HG03095 (cell line): ENCODE results near the gene NDUFB2.
"Not testable (repeated sequence)": the region's sequence is repeated elsewhere in the genome, so short reads cannot be mapped to it uniquely, and the experiment has no call there.

Experiments
- ATAC-seq: cut with Tn5 transposase; IDR thresholded peaks from one replicate; pipeline ENCODE4 v1.9.1; 2021; ENCODE audit warnings: moderate library complexity; ENCODE audit not compliant: unreplicated experiment

NDUFB2 gene

GRCh38 chr7:140732416-140732815 is 35.9 kb downstream of the NDUFB2 start:
- ATAC-seq: no peak

DNA sequence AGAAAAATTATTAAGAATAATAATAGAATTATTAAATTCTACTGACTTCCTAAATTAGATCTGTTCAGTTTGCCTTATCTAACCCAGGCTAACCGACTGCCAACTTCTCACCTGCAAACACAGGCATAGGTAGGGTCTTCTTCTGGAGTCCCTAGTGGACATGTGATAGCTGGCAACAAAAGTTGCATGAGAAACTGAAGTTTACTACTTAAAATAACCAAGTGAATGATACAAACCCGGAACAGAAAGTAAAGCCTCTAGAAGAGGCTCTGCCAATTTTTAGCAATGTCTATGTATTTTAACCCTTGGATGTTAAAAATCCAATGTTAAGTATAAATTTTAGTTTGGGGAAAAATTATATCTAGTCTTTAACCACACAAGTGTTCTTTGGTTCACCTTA is 37.6 kb downstream of the NDUFB2 start:
- ATAC-seq: no peak

DNA sequence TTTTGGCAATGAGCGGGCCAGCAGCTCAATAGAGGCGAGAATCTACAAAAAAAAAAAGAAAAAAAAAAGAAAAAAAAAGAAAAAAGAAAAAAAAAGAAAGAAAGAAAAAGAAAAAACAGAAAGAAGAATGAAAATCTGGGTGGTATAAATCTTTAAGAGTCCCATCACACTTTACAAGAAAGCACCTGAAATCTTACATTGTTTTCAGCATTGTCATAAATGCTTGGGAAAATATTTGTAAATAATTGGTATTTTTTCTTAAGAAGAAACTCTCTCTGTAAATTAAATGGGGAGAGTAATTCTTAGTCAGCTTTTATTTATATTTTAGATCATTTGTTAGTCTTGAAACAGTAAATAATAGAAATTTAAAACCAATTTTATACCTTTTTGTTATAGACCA is 38.2 kb downstream of the NDUFB2 start:
- ATAC-seq: no peak

DNA sequence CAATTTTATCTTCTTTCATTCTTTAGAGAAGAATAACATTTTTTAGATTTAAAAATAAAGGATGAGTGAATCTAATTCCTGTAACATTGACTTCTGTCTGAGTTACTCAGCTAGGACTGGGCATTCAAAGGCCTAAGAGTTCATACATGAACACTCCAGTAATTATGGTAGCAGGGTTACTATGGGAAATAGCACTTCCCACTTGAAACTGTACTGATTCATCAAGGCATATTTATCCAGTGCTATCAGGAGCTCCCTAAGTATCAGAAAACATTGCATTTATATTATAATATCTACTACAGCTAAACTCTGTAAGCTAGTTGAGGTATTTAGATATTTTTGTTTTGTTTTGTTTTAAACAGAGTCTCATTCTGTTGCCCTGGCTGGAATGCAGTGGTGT is 41.8 kb downstream of the NDUFB2 start:
- no peak for ATAC-seq

DNA sequence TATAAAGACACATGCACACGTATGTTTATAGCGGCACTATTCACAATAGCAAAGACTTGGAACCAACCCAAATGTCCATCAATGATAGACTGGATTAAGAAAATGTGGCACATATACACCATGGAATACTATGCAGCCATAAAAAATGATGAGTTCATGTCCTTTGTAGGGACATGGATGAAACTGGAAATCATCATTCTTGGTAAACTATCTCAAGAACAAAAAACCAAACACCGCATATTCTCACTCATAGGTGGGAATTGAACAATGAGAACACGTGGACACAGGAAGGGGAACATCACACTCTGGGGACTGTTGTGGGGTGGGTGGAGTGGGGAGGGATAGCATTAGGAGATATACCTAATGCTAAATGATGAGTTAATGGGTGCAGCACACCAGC is 46.7 kb downstream of the NDUFB2 start:
- not testable (repeated sequence) for ATAC-seq

- ATAC-seq: no peak
These were observed 47.5 kb downstream of the NDUFB2 start for GRCh38 chr7:140744005-140744404.

DNA sequence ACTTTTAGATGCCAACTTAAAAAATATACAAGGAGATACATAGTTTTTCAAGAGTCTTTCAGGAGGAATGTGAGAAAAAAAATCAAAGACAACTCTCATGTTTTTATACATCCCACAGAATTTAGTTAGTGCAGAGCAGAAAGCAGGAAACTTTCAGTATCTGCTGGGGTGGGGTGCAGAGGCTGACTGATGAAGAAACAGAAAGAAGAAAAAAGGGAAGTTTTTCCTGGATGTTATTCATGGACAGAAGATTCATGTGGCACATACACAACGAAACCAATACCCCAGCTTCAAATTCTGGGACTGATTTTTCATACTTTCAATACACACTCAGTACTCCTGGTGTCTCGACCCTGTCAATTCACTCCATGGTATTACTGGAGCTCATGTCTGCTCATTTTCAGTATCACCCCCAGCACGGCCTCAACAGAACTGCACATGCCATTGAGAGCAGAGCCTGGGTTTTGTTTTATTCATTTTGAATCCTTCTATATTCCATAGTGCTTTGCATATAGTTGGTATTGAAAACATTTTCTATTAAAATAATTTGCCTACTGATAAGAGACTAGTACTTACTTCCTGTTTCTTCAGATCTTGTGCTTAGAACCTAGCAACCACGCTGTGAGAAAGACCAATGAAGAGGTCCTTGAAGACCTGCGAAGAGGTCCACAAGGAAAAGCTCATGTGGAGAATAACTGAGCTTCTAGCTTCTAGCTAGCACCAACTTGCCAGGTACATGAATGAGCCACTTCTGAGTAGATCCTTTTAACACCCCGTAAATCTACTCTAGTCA is 49.0 kb downstream of the NDUFB2 start:
- ATAC-seq: no peak

DNA sequence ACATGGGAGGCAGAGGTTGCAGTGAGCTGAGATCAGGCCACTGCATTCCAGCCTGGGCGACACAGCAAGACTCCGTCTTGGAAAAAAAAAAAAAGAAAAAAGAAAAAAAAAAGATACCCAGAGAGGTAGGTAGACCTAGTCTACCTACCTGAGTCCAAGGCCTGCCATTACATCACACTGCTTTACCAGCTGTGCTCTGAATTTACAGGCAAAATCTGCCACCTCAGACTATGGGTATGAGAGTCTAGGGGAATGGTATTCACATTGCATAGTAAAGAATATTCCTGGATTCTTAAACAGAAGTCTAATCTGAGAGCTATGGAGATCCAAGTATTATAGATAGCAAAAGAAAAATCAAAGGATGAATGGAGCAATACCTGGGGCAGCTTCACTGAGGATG is 50.2 kb downstream of the NDUFB2 start:
- no peak for ATAC-seq

DNA sequence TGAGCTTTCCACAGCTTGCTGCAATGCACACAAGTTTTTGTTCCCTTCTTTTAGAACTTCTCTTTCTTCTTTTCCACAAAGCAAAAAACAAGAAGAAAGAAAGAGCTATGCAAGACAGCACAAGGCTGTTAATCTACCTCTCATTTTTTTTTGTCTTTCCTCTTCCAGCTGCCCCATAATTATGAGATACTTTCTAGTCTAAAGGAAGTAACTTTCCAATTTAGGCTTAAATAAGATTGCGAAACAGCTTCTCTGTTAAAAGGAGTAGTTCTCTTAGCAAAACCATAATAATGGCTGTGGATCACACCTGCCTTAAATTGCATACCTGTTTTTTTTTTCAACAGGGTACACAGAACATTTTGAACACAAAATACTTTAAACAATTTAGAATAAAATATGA is 56.0 kb downstream of the NDUFB2 start:
- ATAC-seq: no peak

GRCh38 chr7:140754506-140754905 is 58.0 kb downstream of the NDUFB2 start:
- no peak for ATAC-seq
